HG02973 (cell line): Measurements from ENCODE around the gene CLDN8.

Experiments used
- ATAC-seq: cut with Tn5 transposase; IDR thresholded peaks from one replicate; pipeline ENCODE4 v1.9.1; 2021; ENCODE audit warnings: moderate library complexity; ENCODE audit not compliant: unreplicated experiment

The CLDN8 gene

DNA sequence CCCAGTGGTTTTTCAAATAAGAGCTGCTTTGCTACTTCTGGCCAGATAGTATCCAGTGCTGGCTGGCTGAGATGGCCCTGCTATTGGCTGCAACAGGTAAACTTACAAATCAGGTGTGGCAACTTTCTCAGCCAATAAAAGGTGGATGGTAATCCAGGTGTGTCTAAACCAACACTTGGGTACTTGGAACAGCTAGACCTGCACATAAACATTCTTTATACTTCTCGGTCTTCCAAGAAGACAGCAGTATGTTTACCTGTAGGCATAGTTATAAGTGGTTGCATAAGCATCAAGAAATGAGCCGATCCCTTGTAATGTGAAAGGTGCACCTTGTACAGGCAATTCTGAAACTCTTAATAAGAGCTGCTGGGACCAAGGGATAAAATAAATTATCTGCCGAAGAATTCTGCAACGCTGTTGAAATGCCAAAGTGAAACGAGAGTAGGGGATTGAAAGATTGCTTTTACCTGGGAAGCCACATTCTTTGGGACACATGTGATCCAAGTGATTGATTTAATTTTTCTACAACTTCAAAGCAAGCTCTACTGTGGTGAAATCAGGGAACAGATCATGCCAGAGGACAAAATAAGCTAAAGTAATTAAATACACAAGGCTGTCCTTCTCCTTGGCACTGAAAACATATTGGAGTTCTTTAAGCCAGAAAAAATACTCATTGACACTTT, at the start of gene CLDN8:
Gene CLDN8 (minus strand): TSS at position 57 of the 683 bp plus-strand sequence. CDS start 172 bp downstream, outside the sequence.
- no peak for ATAC-seq

DNA sequence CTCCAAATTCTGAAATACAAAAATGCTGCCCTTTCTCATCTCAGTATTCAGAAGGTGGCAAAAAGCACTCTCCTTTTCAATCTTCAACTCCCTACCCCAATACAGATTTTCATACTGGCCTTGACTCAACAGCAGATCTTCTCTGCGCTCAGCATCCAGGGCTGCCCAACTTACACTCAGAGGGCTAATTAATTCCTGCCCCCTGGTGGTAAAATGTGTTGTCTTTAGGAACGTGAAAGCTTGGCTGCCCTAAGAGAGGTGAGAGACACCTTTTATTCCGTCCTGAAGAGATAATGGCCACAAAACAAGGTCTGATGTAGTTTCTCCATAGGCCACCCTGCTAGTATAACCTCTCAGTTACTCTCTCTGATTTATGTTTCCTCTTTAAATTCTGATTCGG, 41.9 kb upstream of the CLDN8 start:
- ATAC-seq = no peak

DNA sequence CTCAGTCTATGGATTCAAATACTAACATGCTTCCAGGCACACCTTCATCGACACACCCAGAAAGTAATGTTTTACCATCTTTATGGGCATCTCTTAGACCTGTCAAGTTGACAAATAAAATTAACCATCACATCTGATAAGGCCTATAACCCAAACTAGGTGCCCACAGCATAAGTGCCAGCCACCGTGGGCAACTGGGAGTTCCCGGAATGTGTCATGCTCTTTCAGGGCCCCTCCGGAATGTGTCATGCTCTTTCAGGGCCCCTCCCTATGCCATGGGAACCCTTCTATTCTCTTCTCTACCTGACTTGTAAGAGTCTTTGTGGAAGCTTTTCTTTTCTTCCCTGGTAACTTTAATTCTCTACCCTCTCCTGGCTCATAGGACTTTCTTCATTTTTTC, 40.2 kb upstream of the CLDN8 start:
- no peak for ATAC-seq

DNA sequence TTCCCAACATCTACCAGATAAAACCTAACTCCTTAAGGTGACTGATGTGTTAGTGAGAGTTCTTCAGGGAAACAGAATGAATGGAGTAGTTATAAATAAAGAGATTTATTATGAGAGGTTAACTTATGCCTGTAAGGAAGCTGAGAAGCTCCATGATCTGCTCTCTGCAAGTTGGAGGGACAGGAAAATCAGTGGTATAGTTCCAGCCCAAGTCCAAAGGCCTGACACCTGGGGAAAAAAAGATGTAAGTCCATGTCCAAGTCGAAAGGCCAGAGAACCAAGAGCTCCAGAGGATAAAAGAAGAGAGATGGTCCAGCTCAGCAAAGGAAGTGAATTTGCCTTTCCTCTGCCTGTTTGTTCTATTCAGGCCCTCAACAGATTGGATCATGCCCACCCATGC, 39.8 kb upstream of the CLDN8 start:
- ATAC-seq = no peak

DNA sequence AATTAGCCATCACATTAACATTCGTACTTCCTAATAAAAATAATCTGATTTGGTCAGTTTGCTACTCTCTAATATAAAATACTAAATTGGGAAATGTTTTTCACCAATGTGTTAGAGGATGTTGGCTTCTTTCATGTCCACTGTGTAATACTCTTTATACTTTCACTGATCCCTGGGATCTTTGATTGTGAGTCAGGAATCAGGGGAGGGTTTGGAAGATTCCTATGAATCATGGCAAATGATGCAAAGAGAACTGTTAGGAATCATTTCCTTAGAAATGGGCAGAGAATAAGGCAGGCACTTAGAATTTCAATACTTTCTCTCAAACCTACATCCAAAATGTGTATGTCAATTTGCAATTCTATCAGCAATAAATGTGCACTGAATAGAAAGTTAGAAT, 35.9 kb upstream of the CLDN8 start:
- no peak for ATAC-seq

DNA sequence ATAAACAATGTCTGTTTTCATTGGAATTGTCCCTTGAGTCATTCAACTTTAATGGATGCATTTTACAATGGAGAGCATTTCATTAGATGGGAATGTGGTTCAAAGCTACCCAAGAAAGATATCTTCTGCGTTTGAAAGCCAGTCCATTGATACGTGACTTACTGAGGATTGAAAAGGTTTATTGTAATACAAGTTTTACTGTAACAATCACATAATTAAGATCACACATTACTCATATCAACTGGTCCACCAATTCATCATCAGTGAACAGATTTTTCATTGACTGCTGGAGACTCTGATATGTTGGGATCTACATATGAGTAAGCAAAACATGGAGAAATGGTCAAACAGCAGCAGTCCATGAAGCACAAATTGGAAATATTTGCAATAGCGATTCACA, 34.0 kb upstream of the CLDN8 start:
- no peak for ATAC-seq

DNA sequence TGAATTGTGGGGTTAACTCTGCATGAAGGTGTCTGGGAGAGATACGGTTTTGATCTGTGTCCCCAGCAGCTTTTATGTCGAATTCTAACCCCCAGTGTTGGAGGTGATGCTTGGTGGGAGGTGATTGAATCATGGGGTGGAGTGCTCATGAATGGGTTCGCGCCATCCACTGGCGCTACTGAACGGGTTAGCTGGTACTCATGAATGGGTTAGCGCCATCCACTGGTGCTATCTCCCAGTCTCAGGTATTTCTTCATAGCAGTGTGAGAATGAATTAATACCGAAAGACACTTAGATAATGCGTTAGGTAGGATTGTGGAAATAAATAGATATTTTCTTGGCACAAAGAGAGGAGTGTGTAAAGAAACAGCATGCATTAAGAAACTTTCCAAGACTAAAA, 32.9 kb upstream of the CLDN8 start:
- ATAC-seq = no peak

DNA sequence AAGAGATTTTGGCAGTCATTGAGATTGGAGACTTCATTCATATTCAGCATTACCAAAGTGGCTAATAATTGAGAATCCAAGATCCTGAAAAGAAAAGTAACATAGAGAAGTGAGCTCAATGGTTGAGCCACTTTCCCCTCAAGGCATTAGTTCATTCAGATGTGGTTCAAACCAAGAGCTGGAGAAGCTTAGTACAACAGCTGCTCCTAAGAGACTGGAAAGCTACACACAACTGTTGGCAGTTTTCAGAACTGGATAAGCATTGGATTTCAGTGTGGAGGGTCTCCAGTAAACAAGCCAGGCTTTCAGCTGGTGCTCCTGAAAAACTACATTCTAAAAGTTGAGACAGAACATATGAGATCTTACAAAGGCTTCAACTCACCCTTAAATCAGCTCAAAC, 29.2 kb upstream of the CLDN8 start:
- ATAC-seq = no peak

DNA sequence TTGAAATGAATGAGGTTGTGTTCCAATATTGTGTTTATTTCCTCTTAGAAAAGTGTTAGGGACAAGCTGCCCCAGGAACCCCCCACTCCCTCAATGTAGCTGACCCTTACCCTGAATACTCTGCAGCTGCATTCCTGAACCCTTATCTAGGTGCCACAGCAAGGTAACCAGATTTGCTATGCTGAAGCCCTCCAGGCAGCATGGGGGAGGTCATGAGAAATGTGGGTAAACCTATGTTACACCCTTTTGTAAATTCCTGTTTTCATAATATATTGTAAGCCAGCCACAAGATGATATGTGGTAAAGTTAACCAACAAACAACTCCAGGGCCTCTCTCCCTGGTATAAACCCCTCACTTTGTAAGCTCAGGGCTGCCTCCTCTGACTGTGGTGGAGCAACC, 27.8 kb upstream of the CLDN8 start:
- no peak for ATAC-seq

DNA sequence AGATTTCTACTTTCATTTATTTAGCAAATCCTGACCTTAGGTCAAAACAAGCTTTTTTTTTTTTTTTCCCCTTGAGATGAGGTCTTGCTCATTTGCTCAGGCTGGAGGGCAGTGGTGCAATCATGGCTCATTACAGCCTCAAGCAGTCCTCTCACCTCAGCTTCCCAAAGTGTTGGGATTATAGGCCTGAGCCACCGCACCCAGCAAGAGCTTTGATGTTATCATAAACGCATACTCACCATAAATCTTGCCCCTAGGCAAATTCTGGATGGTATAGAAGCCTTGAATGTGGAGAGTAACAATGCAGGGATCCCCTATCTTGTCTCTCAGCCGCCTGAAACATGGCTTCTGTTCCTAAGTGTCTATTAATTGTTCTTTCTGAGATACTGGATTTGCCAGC, 24.8 kb upstream of the CLDN8 start:
- no peak for ATAC-seq

DNA sequence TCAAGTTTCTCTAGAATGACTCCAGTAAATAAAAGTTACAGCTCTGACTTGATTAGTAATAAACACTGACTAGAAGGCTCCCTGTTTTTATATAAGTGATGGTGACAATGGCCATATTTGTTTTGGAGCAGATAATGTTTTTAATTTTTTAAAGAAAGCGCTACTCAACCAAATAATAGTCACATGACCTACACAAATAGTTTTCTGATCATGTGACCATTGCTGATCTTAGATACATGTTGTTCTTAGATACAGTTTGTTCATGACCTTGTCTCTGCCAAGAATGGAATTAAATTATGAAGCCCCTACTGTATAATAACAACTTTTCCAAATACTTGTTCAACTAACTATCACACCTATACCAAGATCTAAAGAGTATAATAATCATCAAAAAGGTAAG, 22.3 kb upstream of the CLDN8 start:
- no peak for ATAC-seq

DNA sequence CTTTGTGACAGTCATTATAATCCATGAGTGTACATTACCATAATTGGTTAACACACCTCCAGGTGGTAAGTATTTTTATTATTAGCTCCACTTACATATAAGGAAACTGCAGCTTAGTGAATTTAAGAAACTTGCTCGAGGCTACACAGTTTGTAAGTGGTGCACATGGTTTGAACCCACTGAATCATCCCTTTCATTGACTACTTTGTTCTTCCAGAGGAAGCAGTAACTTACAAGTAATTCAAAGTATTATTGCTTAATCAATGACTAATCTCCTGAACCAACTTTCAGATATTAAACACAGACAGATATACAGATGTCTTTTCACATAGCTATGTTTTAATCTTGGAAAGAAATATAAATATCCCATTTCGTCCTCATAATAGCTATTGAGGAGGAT, 18.7 kb upstream of the CLDN8 start:
- no peak for ATAC-seq

DNA sequence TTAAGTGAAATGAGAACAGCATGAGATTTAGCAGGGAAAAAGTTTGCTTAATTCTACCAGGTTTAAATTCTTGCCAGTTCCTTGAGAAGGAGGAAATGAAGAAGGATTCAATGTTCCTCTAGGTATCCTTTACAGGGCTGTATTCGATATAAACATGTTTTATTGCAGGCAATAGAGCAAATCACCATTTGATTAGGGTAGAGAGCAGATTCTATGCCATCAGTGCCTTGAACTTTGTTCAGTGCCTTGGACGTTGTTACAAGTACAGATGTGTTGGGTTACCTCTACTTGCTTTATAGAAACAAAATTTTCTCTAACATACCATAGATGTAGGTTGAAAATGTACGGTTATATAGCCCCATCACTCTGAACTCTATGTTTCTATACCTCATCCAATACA, 18.2 kb upstream of the CLDN8 start:
- no peak for ATAC-seq

DNA sequence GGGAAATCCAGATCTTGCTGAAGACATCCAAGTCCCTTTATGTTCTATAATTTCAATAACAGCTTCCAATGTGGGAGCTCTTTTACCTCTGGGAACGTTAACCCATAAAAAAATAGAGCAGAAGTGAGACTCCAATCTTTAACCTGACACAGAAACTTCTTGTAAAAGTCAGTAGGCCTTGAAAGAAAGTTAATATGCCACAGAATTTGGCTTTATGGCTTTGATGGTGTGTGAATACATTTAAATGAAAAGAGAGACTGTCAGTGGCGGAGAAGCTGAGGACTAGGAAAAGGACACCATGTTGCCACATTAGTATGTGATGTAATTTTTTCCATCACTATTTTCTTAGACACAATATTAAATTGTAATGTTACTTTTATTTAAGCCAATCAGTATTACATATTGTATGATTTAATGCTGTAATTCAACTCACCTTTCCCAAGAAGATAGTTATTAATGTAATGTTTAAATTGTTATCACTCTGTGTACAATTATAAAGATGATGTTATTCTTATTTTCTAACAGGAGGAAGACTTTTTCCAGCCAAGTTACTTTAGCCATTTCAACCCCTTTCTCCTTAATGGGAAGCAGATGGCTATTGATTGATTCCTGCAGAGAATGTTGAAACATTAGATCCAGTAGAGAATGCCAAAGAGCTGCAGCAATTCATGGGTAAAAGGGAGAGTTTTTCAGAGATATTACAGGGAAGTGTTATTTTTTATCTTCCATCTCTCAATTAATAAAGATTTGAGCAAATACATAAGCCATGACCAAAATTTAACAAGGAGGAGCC, 17.5 kb upstream of the CLDN8 start:
- ATAC-seq = no peak

DNA sequence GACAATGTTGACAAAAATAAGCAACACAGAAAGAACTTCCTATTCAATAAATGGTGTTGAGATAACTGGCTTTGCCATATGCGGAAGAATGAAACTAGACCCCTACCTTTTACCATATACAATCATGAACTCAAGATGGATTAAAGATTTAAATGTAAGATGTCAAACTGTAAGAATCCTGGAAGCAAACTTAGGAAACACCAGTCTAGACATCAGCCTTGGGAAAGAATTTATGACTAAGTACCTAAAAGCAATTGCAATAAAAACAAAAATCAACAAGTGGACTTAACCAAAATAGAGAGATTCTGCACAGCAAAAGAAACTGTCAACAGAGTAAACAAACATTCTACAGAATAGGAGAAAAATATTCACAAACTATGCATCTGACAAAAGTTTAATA, 16.1 kb upstream of the CLDN8 start:
- ATAC-seq = no peak

DNA sequence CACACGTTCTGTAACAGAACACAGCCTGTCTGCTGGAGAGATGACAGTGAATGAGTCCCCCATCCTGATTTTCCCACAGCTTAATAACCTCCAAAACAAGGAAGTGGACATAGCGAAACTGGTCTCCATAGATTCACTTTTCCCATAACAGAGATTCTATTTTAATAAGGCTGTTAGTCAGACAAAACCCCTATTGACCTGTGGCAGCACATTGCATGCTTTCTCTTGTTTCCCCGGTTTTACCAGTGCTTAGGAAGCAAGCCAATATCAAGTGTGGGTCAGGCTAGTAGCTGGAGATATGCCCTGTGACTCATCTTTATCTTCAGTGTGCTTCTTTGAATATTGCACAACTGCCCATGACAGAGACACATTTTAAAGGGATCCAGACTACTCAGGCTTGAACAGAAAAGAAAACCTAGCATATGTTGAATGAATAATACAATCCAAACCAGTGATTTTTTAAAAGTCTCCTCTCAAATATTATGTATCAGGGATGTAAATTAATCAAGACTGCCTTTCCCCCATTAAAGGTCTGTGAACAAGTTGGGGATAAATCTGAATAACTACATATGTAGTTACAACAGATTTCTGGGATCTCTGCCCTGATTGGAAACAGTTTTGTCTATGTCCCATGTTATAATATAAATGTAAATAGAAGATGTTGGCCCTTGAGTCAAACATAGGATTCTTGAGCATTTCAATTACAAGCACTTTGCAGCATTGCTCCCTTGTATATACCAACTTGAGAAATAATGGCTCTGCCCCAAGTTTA, 11.9 kb upstream of the CLDN8 start:
- no peak for ATAC-seq

DNA sequence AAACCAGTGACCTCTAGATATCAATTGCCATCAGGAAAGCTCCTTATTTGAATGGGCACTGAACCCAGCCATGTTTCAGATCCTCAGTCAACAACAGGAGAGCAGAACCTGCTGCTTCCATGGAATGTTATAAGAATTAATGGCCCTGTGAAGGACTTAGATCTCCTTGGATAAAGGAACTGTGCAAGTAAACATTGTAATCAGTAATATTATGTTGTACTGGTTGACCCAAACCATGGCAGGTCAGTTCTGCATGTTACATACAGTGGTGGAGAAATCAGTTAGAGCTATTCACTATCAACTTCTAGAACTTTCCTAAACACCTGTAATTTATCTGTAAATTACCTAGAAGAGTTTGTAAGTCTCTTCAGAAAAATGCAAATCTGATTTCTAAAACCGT, 11.2 kb upstream of the CLDN8 start:
- ATAC-seq = no peak

DNA sequence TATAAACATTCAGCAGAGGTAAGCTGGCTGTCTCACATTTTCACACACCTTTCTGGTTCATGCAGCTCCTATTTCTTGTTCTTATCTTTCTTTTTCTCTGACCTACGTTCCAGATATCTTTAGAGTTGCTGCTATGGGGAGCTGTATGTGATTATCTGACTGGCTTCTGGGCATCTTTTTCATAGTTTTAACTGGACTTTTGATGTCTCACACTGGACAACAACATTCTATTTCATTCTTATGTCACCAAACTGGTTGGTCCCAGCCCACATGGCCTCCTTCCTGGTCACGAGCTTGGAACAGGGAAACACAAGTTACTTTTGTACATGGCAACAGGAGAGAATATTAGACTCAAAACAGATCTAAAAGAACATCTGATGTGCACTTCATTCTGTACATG, 7.7 kb upstream of the CLDN8 start:
- no peak for ATAC-seq

DNA sequence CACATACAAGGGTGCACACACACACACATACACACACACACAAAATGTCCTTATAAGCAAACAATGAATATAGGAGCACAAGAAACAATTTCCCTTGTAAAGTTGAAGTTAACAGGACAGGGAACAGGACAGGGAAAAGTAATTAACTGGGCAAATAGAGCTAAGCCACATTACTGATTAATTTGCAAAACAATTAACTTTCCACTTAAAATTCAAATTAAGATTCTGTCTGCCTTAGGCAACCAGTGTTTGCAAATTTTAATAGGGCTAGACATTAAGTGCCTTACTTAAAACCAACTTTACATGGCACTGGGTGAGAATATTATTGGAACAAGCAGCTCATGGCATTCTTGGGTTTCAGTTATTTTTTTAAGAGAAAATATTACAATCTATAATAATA, 6.8 kb upstream of the CLDN8 start:
- no peak for ATAC-seq

DNA sequence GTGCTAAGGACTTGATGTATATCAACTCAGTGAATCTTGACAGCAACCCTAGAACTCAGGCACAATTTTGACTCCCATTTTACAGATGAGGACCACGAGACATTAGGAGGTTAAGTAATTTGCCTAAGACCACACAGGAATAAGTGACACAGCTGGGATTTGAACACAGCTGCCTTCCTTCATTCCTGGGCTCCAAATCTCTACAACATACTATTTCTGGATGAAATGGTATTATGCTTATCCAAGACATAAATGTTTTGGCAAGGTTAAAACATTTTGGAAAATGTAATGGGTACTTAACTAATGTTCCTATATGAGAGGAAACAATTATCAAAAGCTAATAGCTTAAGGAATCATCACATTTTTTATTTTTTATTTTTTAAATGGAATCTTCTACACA, 4.8 kb downstream of the CLDN8 start:
- ATAC-seq = no peak

DNA sequence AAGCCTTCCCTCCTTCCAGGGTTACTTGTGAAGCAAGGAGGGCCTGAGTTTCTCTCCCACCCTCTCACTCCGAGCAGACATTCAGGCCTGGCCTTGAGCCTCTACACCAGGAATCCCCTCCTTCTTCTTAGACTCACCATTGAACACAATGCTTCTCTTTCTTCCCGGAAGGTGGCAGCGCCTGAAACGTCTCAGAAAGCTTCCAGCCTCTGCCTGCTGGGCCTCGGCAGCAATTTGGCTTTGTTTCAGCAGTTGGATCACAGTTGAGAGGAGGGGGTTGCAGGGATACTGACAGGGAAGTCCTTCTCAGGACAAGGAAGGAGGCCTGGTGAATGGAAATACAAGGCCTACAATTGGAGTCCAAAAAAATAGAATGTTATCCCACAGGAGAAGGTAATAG, 6.3 kb downstream of the CLDN8 start:
- no peak for ATAC-seq

DNA sequence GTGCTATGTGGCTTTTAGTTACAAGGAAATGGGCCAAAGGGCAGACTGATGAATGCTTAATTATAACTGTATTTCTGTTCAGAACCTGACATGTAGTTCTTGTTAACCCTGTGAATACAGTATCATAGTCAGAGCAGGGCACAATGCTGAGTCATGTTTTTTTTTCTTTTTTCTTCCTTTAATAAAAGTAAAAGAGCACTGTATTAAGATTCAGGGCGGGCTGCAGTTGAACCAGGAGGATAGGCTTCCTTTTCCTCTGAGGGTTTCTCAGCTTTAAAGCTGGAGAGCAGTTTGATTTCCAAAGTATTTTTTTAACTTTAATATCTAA, 8.7 kb downstream of the CLDN8 start:
- ATAC-seq = no peak
